A204.1 (cell line): Measurements from ENCODE around the gene IPPK.
"Not testable (repeated sequence)": the region's sequence is repeated elsewhere in the genome, so short reads cannot be mapped to it uniquely, and the experiment has no call there.

ENCODE experiments used
- FAIRE-seq: peaks from 2 replicates; lab custom pipeline; 2012; peaks lifted over from hg19 to GRCh38; lab: Jason Lieb, UNC

The IPPK gene

GRCh38 chr9:92592537-92592936, 77.4 kb downstream of the IPPK start:
- no peak for FAIRE-seq

- no peak for FAIRE-seq
These were observed 79.6 kb downstream of the IPPK start for GRCh38 chr9:92590377-92590776.

- FAIRE-seq: no peak
These were observed 80.0 kb downstream of the IPPK start for GRCh38 chr9:92589923-92590322.

GRCh38 chr9:92576175-92576574, 93.8 kb downstream of the IPPK start:
- no peak for FAIRE-seq

GRCh38 chr9:92573612-92574011, 96.3 kb downstream of the IPPK start:
- not testable (repeated sequence) for FAIRE-seq

- FAIRE-seq: not testable (repeated sequence)
These were observed 98.1 kb downstream of the IPPK start for GRCh38 chr9:92571871-92572270.

- no peak for FAIRE-seq
These were observed 104.9 kb downstream of the IPPK start for GRCh38 chr9:92564982-92565381.

GRCh38 chr9:92564504-92564903, 105.4 kb downstream of the IPPK start:
- no peak for FAIRE-seq
